ENCODE data around the gene PRKAG3.
"Not testable (repeated sequence)": the region's sequence is repeated elsewhere in the genome, so short reads cannot be mapped to it uniquely, and the experiment has no call there.

PRKAG3 gene

DNA sequence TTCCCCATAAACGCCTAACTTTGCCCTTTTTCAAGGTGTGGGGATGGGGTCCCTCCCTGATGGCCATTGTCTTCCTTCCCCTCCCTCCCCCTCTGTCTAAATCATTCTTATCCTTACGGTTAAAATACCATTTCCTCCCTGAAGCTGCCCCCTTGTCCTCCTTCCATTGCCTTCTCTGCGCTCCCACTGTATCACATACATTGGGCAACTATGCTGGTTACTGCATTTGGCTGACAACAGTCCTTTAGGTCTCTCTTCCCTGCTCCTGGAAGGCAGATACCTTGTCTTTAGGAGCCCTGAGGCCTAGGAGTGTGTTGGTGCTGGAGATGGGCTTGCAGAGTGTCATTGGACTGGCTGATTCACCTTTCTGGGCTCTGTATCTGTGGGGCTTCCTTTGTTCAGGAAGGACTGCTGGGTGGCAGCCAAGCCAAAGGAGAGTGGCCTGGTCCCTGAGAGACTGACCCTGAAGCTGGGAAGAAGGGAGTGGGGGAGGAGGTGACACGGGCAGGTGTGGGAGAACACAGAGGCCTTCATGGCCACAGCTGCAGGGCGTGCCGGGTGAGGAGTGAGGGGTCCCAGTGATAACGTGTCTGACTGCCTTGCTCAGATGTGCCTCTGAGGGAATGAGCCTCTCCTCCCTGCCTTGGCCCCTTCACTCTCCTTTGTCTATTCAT, 30.2 kb upstream of the PRKAG3 start:
- no peak for DNase-seq

- no peak for DNase-seq
Measured at GRCh38 chr2:218860950-218861381, 29.4 kb upstream of the PRKAG3 start.

DNA sequence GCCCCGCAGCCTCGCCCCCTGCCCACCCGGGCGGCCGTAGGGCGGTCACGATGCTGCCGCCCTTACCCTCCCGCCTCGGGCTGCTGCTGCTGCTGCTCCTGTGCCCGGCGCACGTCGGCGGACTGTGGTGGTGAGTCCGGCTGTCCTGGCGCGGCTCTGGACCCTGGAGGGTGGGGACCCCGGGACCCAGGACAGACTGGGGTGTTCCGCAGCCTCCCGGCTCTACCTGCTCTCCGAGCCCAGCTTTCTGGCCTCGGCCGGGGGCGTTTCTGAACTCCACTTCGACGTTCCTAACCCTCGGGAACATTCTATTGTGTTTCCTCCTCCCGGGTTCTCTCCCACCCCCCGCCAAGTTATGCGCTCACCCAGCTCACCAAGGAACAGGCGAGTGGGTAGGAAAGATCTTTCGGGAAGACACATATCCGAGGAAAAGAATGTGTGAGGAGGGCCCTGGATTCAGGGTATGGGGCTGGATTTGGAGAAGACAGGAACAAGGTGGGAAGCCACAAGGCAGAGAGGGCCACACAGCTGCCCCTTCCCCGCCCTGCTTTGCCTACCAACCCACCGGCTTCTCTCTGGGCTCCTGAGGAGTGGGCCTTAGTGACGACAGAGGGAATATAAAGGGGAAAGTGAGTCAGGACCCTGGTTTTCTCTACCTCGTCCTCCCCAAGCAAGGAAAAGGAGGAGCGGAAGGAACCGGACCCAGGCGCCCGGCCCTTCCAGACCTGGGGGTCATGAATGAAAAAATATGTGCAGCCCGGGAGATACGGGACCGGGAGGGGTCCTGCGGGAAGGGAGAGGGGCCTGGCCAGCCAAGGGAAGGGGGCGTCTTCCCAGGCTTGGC, 28.6 kb upstream of the PRKAG3 start:
- DNase-seq: no peak

DNA sequence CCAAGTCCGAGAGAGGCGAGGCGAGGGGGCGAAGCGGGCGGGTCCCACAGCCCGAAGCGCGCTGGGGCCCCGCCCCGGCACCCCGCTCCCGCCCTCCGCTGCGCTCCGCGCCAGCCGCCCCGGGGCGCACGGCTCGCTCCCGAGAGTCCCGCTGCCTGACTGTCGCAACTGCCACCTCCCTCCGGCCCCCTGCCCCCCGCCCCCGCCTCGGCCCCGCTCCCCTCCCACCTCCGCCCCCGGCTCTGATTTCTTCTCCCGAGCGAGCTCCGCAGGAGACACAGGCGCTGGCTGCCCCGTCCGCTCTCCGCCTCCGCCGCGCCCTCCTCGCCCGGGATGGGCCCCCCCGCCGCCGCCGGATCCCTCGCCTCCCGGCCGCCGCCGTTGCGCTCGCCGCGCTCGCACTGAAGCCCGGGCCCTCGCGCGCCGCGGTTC, 28.0 kb upstream of the PRKAG3 start, which contains the start of gene WNT6:
Gene WNT6 (plus strand): TSS at position 250 of the 432 bp plus-strand sequence. CDS start 233 bp downstream, outside the sequence.
- DNase-seq: no peak

DNA sequence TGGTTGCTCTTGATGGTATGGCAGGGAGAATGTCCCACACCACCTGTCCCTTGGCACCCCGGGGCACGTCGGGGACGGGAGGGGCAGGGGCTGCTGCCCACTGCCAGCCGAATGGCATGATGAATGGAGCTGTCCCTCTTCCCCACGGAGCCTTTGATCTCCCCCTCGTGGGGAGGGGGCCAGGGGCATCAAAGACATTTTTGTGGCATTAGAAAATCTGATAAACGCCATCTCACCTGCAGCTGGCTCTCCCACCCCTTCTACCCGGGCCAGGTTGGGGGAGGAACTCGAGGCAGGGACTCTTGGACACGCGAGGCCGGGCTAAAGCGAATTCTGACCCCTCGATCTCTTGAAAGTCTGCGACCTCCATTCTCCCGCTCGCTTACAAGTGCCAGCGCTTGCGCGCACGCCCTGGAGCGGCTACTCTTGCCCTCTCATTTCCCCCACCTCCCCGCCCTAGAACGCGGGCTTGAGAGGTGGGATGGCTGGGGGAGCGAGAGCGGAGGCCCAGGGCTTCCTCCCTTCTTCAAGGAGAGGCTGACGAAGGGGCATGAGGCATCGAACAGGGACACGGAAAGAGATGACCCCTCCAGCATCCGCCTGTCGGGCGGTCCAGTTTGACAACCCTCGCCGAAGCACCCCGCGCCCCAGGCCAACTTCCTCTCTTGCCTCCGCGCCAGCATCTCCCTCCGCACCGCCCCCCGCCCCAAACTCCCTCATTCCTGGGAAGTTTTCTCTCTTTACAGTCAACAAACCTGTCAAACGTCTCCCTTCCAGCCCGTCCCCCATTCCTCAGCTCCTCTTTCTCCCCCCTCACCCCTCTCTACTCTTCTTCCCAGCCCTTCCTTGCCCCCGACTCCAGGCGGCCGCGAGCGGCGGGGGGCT, 27.3 kb upstream of the PRKAG3 start:
- no peak for DNase-seq

DNA sequence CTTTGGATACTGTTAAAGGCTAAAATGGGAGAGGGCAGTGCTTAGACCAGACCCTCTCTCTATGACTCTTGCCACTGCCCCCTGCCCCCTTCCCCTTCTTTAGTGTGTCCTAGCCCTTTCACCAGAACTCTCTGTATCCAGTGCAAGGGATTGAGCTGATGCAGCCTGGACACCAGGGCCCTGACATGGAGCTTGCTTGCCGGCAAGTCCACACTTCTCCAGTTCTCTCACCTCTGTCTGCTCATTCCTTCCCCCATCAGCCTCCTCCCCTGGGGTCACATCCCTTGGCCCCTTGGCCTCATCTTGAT, 26.5 kb upstream of the PRKAG3 start:
- no peak for DNase-seq

GRCh38 chr2:218857371-218858137, 26.0 kb upstream of the PRKAG3 start:
- DNase-seq: no peak

DNA sequence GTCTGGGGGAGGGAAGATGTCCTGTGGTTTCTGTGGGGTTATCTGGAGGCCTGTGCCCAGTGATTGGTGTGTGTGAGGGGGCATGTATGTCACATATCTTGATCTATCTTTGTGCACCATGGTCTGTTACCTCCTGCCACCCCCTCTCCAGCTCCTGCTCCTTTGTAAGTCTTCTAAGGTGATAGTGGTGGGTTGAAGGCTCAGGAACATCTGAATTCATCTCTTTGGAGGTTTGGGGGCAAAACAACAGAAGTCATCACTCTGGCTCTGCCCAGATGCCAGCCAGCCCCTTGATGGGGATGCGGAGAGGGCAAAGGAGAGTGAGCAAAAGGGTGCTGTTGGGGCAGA, 25.3 kb upstream of the PRKAG3 start:
- DNase-seq: no peak

GRCh38 chr2:218856167-218856895, 24.7 kb upstream of the PRKAG3 start:
- no peak for DNase-seq

DNA sequence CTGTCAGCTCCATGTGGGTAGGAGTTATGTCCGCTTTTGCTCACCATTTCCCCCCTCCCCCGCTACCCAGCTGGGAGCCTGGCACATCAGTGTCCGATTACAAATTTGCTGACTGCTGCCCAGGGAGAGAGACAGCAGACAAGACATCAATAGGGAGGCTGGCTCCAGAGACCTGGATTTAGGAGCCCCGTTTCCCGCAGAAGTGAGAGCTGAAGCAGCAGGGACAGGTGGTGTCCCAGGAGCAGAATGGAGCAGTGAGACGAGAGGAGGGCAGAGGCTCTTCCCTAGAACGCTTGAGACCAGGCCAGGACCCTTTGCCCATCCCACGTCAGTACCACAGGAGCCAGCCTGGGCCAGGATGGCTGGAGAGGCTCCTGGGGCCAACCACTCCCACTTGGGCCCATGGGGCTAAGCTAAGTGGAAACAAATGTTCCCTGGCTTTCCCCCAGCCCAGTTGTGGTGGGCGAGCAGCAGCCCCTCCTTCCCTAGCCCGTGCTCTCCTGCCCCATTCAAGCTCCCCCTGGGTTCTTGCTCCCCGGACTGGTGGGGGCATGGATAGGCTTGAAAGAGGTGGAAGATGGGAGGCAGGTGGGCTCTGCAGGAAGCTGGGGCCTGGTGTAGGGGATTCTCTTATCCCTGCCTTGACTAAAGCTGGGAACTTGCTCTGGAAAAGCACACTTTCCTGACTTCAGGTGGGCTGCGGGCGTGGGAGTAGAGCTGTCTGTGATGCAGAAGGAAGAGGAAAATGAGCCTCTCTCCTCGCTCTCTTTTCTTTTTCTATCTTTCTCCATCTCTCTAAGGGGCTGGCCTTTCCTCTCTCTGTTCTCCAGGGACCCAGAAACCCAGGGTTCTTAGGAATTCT, 23.9 kb upstream of the PRKAG3 start:
- DNase-seq: no peak

DNA sequence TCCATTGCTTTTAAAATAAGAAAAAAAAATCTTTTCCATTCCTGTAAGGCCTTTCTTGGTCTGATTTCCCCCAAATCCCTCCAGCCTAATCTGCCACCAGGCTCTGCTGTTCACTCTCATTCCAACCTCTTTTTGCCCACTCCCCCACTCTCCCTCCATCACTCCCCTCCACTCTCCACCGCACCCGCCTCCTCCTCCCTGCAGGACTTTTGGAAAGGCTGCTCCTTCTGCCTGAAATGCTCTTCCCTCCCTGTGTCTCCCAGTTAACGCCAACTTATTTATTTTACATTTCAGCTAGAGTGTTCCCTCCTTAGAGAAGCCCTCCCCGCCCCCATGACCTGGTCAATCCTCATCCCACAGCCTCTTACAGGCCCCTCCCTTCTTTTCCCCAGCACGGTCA, 23.3 kb upstream of the PRKAG3 start:
- DNase-seq: no peak

DNA sequence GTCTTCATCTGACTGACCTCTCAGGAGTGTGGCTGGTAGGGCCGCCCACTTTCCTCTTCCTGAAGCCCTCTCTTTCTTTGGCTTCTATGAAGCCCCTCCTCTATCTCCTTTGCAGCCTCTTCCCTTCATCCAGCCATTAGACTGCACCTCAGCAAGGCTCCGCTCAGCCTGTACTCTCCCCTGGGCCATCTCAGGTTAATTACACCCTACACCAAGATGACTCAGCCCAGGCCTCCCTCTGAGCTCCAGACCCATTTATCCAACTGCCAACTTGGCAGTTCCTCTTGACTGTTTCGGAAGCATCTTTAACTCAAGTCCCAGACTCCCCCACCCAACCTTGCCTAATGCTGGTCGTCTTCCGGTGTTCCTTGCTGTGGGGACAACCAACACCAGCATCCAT, 22.2 kb upstream of the PRKAG3 start:
- DNase-seq: no peak

- DNase-seq: peak in 5 of 14 donors; percentile 7 to 31 (median 14)
Measured at GRCh38 chr2:218852911-218853667, 21.5 kb upstream of the PRKAG3 start.

- no peak for DNase-seq
Measured at GRCh38 chr2:218851286-218851685, 19.7 kb upstream of the PRKAG3 start.

- no peak for DNase-seq
Measured at GRCh38 chr2:218850796-218851195, 19.2 kb upstream of the PRKAG3 start.

DNA sequence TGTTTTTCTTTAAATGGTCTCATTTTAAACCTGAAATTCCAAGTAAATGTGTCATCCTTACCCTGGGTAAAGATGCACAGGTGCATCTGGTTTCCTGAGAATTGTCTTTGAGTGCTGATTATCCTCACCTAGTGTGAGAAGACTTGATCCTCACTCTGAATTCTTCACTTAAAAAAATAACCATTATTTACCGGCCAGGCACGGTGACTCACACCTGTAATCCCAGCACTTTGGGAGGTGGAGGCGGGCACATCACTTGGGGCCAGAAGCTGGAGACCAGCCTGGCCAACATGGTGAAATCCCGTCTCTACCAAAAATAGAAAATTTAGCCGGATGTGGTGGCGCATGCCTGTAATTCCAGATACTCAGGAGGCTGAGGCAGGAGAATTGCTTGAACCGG, 18.1 kb upstream of the PRKAG3 start:
- DNase-seq: no peak

DNA sequence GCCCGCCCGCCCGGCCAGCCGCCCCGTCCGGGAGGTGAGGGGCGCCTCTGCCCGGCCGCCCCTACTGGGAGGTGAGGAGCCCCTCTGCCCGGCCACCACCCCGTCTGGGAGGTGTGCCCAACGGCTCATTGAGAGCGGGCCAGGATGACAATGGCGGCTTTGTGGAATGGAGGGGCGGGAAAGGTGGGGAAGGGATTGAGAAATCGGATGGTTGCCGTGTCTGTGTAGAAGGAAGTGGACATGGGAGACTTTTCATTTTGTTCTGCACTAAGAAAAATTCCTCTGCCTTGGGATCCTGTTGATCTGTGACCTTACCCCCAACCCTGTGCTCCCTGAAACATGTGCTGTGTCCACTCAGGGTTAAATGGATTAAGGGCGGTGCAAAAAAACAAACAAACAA, 15.4 kb upstream of the PRKAG3 start:
- DNase-seq: not testable (repeated sequence)

DNA sequence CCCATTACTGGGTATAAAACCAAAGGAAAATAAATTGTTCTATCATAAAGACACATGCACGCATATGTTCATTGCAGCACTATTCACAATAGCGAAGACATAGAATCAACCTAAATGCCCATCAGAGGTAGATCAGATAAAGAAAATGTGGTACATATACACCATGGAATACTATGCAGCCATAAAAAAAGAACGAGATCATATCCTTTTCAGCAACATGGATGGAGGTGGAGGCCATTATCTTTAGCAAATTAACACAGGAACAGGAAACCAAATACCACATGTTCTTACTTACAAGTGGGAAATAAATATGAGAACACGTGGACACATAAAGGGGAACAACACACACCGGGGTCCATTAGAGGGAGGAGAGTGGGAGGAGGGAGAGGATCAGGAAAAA, 12.7 kb upstream of the PRKAG3 start:
- not testable (repeated sequence) for DNase-seq

DNA sequence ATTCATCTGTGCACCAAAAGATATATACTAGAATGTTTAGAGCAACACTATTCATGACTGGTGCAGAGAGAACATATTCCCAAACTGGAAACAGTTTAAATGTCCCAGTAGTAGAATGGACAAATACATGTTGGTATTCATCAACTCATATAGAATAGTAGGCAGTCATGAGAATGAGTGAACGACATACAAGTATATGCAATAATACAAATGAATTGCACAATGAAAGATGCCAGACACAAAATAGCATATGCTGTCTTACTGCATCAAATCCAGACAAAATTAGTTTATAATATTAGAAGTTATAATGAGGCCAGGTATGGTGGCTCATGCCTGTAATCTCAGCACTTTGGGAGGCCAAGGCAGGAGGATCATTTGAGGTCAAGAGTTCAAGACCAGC, 8.3 kb upstream of the PRKAG3 start:
- DNase-seq: no peak

DNA sequence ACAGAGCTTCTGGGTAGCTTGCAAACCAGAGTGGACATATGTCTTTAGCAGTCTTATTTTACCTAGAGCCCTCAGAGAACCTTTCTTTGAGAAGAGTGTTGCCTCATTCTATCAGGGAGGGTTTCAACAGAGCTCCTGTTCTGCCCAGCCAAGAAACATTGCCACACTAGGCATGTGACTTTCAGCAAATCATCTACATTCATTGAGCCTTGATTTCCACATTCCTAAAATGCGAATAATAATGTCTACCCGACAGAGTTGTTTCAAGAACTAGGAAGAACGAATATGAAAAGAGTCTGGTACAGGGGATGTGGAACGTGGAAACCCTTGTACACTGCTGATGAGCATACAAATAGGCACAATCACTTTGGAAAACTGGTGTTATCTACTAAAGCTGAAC, 7.8 kb upstream of the PRKAG3 start:
- no peak for DNase-seq
